ENCODE results near the gene DHCR7.

The DHCR7 gene

DNA sequence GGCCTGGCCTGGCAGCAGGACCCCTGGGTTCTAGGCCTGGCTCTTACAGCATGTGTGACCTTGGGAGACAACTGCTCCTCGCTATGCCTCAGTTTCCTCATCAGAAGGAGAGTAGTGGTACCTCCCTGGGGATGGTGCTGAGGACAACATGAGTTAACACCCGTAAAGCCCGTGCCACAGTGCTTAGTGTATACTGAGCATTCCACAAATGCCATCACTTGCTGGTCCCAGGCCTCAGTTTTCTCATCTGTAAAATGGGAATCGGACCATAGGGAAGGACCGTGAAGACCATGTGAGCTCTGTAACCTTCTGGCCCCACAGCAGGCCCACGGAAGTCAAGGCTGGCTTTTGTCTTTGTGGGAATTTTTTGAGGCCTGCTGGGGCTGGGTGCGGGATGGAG is 52.4 kb downstream of the DHCR7 start:
- H3K27me3 ChIP-seq (ENCODE audit: control insufficient read depth, insufficient read depth, low read length) = no peaks in the 10 kb centered on the region
- H3K36me3 ChIP-seq (ENCODE audit: control insufficient read depth, insufficient read depth, low read length) = no peaks in the 10 kb centered on the region
- no peaks in the 10 kb centered on the region for H3K4me1 ChIP-seq (ENCODE audit: control insufficient read depth, insufficient read depth, low read length)
- no peak for DNase-seq (ENCODE audit: low read depth, low spot score)
- H3K9me3 ChIP-seq (ENCODE audit: control insufficient read depth, insufficient read depth, low read length) = no peaks in the 10 kb centered on the region
- no peak overlapping the region for H3K4me3 ChIP-seq (ENCODE audit: low read length)
- WGBS (ENCODE audit: insufficient coverage, insufficient read length) = no CpG with 5 or more reads among the region's 7 CpGs
- H3K27ac ChIP-seq (ENCODE audit: low read length) = no peak overlapping the region

DNA sequence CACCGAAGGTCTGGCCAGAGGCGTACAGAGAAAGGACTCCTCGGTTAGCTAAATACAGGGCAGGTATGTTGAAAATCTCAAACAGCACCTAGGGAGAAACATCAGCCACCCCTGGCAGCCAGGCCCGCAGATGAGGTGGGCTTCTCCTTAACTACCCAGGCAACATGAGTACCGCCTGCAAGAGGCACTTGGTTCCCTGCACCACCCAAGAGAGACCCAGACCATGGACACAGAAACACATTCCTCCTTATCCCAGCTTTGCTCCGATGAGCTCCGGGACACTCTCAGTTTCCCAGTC is 53.0 kb downstream of the DHCR7 start:
- H3K9me3 ChIP-seq (ENCODE audit: control insufficient read depth, insufficient read depth, low read length) = no peaks in the 10 kb centered on the region
- no CpG with 5 or more reads among the region's 7 CpGs for WGBS (ENCODE audit: insufficient coverage, insufficient read length)
- H3K4me1 ChIP-seq (ENCODE audit: control insufficient read depth, insufficient read depth, low read length) = no peaks in the 10 kb centered on the region
- H3K27me3 ChIP-seq (ENCODE audit: control insufficient read depth, insufficient read depth, low read length) = no peaks in the 10 kb centered on the region
- DNase-seq (ENCODE audit: low read depth, low spot score) = no peak
- no peak overlapping the region for H3K27ac ChIP-seq (ENCODE audit: low read length)
- no peaks in the 10 kb centered on the region for H3K36me3 ChIP-seq (ENCODE audit: control insufficient read depth, insufficient read depth, low read length)
- no peak overlapping the region for H3K4me3 ChIP-seq (ENCODE audit: low read length)

DNA sequence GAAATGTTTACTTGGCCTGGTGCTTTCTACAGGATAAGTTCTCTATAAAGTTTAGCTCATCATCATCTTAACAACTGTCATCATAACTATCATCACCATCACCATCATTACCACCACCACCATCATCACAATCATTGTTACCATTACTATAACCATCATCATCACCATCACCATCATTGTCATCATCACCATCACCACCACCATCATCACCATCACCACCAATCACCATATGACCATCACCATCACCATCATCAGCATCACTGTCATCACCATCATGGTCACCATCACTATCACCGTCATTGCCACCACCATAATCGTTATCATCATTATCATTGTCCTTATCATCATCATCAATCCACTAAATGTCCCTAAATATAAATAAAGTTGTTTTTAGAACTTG is 54.9 kb downstream of the DHCR7 start:
- no peaks in the 10 kb centered on the region for H3K4me1 ChIP-seq (ENCODE audit: control insufficient read depth, insufficient read depth, low read length)
- H3K36me3 ChIP-seq (ENCODE audit: control insufficient read depth, insufficient read depth, low read length) = no peaks in the 10 kb centered on the region
- H3K27ac ChIP-seq (ENCODE audit: low read length) = no peak overlapping the region
- H3K4me3 ChIP-seq (ENCODE audit: low read length) = no peak overlapping the region
- DNase-seq (ENCODE audit: low read depth, low spot score) = no peak
- no peaks in the 10 kb centered on the region for H3K27me3 ChIP-seq (ENCODE audit: control insufficient read depth, insufficient read depth, low read length)
- WGBS (ENCODE audit: insufficient coverage, insufficient read length) = no CpG with 5 or more reads among the region's 2 CpGs
- no peaks in the 10 kb centered on the region for H3K9me3 ChIP-seq (ENCODE audit: control insufficient read depth, insufficient read depth, low read length)

DNA sequence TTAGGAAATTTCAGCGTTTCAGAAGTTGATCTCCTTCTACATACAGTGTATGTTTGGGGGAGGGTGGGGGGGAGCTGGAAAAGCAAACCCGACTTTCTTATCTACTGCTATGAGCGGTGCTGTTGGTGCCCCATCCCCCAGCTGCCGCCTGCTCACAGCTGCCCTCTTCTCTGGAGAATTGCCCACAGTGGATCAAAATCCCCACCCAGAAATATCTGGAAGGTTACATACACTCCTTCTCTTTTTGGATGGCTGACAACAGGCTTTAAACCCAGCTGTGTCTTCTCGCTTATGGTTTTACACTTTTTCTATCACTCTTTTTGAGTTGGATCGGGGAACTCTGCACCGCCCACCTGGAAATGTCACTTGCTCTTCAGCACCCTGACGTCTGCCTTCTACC is 56.4 kb downstream of the DHCR7 start:
- no peaks in the 10 kb centered on the region for H3K27me3 ChIP-seq (ENCODE audit: control insufficient read depth, insufficient read depth, low read length)
- no peaks in the 10 kb centered on the region for H3K4me1 ChIP-seq (ENCODE audit: control insufficient read depth, insufficient read depth, low read length)
- no peaks in the 10 kb centered on the region for H3K9me3 ChIP-seq (ENCODE audit: control insufficient read depth, insufficient read depth, low read length)
- no CpG with 5 or more reads among the region's 8 CpGs for WGBS (ENCODE audit: insufficient coverage, insufficient read length)
- H3K36me3 ChIP-seq (ENCODE audit: control insufficient read depth, insufficient read depth, low read length) = no peaks in the 10 kb centered on the region
- H3K27ac ChIP-seq (ENCODE audit: low read length) = no peak overlapping the region
- H3K4me3 ChIP-seq (ENCODE audit: low read length) = no peak overlapping the region
- no peak for DNase-seq (ENCODE audit: low read depth, low spot score)

DNA sequence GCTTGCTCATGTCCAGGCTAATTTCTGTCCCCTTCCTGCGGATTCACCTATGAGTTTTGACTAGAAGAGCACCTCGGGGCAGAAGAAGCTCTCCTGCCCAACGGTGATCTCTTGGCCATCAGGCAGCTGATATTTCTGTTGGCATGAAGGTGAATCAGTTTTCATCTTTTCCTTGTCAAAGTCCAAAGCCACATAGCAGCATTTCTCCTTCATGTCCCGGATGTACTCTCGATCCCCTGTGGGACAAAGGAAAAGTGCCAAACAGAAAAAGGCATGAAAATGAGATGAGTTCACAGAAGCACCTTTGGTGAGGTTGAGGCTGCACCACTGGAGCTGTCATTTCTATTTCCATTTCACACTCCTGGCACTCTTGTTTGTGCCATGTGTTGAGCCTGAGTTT is 56.8 kb downstream of the DHCR7 start:
- DNase-seq (ENCODE audit: low read depth, low spot score) = no peak
- WGBS (ENCODE audit: insufficient coverage, insufficient read length) = no CpG with 5 or more reads among the region's 5 CpGs
- no peaks in the 10 kb centered on the region for H3K36me3 ChIP-seq (ENCODE audit: control insufficient read depth, insufficient read depth, low read length)
- no peak overlapping the region for H3K4me3 ChIP-seq (ENCODE audit: low read length)
- H3K27me3 ChIP-seq (ENCODE audit: control insufficient read depth, insufficient read depth, low read length) = no peaks in the 10 kb centered on the region
- no peaks in the 10 kb centered on the region for H3K9me3 ChIP-seq (ENCODE audit: control insufficient read depth, insufficient read depth, low read length)
- no peak overlapping the region for H3K27ac ChIP-seq (ENCODE audit: low read length)
- H3K4me1 ChIP-seq (ENCODE audit: control insufficient read depth, insufficient read depth, low read length) = no peaks in the 10 kb centered on the region

DNA sequence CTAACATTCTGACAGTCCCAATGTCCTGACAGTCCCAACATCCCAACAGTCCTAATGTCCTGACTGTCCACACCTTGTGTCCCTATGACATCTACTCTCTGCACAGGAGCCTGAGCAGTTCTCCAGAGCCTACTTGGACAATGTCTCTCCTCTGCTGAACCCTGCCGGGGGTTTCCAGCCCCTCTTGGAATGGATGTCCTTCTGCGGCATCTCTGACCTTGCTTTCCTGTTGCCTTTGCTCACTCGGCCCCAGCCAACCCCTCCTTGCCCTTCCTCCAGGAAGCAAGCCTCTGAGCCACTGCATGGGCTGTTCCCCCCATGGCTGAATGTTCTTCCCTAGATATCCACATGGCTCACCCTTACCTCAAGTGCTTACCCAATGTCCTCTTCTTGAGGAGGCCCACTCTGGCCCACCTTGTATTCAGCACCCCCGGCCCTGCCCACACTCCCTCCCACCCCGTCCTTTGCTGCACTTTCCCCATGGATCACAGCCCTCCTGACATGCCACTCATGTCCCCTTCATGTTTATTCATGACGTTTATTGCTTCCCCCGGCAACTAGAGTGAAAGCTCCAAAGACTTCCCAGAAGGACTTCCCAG is 59.5 kb downstream of the DHCR7 start:
- Histone ChIP-seq H3K4me3 (ENCODE audit: low read length) (no peak overlapping the region), H3K27ac (ENCODE audit: low read length) (no peak overlapping the region), H3K27me3 (ENCODE audit: control insufficient read depth, insufficient read depth, low read length) (no peaks in the 10 kb centered on the region), H3K9me3 (ENCODE audit: control insufficient read depth, insufficient read depth, low read length) (no peaks in the 10 kb centered on the region), H3K36me3 (ENCODE audit: control insufficient read depth, insufficient read depth, low read length) (no peaks in the 10 kb centered on the region), H3K4me1 (ENCODE audit: control insufficient read depth, insufficient read depth, low read length) (no peaks in the 10 kb centered on the region)
- whole genome bisulfite sequencing (ENCODE audit: insufficient coverage, insufficient read length) = no CpG with 5 or more reads among the region's 7 CpGs
- no peak for DNase-seq (ENCODE audit: low read depth, low spot score)

GRCh38 chr11:71387784-71388636 is 60.2 kb downstream of the DHCR7 start:
- H3K27ac ChIP-seq (ENCODE audit: low read length) = no peak overlapping the region
- H3K36me3 ChIP-seq (ENCODE audit: control insufficient read depth, insufficient read depth, low read length) = no peaks in the 10 kb centered on the region
- no peaks in the 10 kb centered on the region for H3K9me3 ChIP-seq (ENCODE audit: control insufficient read depth, insufficient read depth, low read length)
- DNase-seq (ENCODE audit: low read depth, low spot score) = no peak
- no peaks in the 10 kb centered on the region for H3K27me3 ChIP-seq (ENCODE audit: control insufficient read depth, insufficient read depth, low read length)
- H3K4me1 ChIP-seq (ENCODE audit: control insufficient read depth, insufficient read depth, low read length) = no peaks in the 10 kb centered on the region
- no peak overlapping the region for H3K4me3 ChIP-seq (ENCODE audit: low read length)
- 100% methylated on average over 2 of the region's 23 CpGs for WGBS (ENCODE audit: insufficient coverage, insufficient read length)

GRCh38 chr11:71387200-71387599 is 61.0 kb downstream of the DHCR7 start:
- H3K4me1 ChIP-seq (ENCODE audit: control insufficient read depth, insufficient read depth, low read length) = no peaks in the 10 kb centered on the region
- no peaks in the 10 kb centered on the region for H3K27me3 ChIP-seq (ENCODE audit: control insufficient read depth, insufficient read depth, low read length)
- no CpG with 5 or more reads among the region's 3 CpGs for WGBS (ENCODE audit: insufficient coverage, insufficient read length)
- H3K36me3 ChIP-seq (ENCODE audit: control insufficient read depth, insufficient read depth, low read length) = no peaks in the 10 kb centered on the region
- no peak overlapping the region for H3K4me3 ChIP-seq (ENCODE audit: low read length)
- no peak overlapping the region for H3K27ac ChIP-seq (ENCODE audit: low read length)
- H3K9me3 ChIP-seq (ENCODE audit: control insufficient read depth, insufficient read depth, low read length) = no peaks in the 10 kb centered on the region
- DNase-seq (ENCODE audit: low read depth, low spot score) = no peak

GRCh38 chr11:71386202-71386601 is 62.0 kb downstream of the DHCR7 start:
- Histone ChIP-seq H3K36me3 (ENCODE audit: control insufficient read depth, insufficient read depth, low read length) (no peaks in the 10 kb centered on the region), H3K27ac (ENCODE audit: low read length) (no peak overlapping the region), H3K9me3 (ENCODE audit: control insufficient read depth, insufficient read depth, low read length) (no peaks in the 10 kb centered on the region), H3K4me3 (ENCODE audit: low read length) (no peak overlapping the region), H3K27me3 (ENCODE audit: control insufficient read depth, insufficient read depth, low read length) (no peaks in the 10 kb centered on the region), H3K4me1 (ENCODE audit: control insufficient read depth, insufficient read depth, low read length) (no peaks in the 10 kb centered on the region)
- WGBS (ENCODE audit: insufficient coverage, insufficient read length) = no CpG with 5 or more reads among the region's 4 CpGs
- DNase-seq (ENCODE audit: low read depth, low spot score) = no peak

DNA sequence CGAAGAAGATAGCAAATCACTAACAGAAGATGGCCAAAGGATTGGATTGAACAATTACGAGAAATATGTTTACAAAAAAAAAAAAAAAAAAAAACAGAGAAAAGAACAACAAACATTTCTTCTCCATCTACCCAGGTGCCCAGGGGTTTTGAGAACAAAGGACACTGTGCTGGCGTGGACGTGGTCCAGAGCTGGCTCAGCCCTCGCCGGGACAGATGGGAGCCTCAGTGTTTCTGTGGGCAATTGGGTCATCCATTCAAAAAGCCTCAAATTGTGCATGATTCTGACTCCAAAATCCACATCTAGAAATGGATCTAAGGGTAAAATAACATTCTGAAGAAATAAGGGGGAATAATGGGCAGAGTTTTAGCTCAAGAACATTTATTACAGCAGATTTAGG is 63.1 kb downstream of the DHCR7 start:
- DNase-seq (ENCODE audit: low read depth, low spot score) = no peak
- H3K27me3 ChIP-seq (ENCODE audit: control insufficient read depth, insufficient read depth, low read length) = no peaks in the 10 kb centered on the region; the same call in 1 of the 2 replicates

DNA sequence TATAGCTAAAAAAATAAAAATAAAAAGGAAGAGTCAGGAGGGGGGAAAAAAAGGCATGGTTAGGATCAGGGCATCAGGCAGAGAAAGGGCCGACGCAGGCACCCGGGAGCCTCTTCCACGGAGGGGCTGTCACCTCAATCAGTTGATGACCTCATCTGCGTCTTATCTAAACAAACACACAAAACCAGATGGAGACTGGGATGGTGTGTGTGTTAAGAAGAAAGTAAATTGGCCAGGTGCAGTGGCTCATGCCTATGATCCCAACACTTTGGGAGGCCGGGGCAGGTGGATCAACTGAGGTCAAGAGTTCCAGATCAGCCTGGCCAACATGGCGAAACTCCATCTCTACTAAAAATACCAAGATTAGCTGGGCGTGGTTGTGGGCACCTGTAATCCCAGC is 63.6 kb downstream of the DHCR7 start:
- Histone ChIP-seq H3K36me3 (ENCODE audit: control insufficient read depth, insufficient read depth, low read length) (no peaks in the 10 kb centered on the region), H3K4me3 (ENCODE audit: low read length) (no peak overlapping the region), H3K4me1 (ENCODE audit: control insufficient read depth, insufficient read depth, low read length) (no peaks in the 10 kb centered on the region), H3K9me3 (ENCODE audit: control insufficient read depth, insufficient read depth, low read length) (no peaks in the 10 kb centered on the region), H3K27ac (ENCODE audit: low read length) (no peak overlapping the region), H3K27me3 (ENCODE audit: control insufficient read depth, insufficient read depth, low read length) (no peaks in the 10 kb centered on the region; the same call in 1 of the 2 replicates)
- DNase-seq (ENCODE audit: low read depth, low spot score) = no peak
- WGBS (ENCODE audit: insufficient coverage, insufficient read length) = no CpG with 5 or more reads among the region's 8 CpGs

More for the DNA sequence above, 63.1 kb downstream of the DHCR7 start:
- Histone ChIP-seq H3K4me3 (ENCODE audit: low read length) (no peak overlapping the region), H3K9me3 (ENCODE audit: control insufficient read depth, insufficient read depth, low read length) (no peaks in the 10 kb centered on the region), H3K4me1 (ENCODE audit: control insufficient read depth, insufficient read depth, low read length) (no peaks in the 10 kb centered on the region), H3K27ac (ENCODE audit: low read length) (no peak overlapping the region), H3K36me3 (ENCODE audit: control insufficient read depth, insufficient read depth, low read length) (no peaks in the 10 kb centered on the region)
- no CpG with 5 or more reads among the region's 6 CpGs for WGBS (ENCODE audit: insufficient coverage, insufficient read length)
